K562 (cell line): ENCODE measurements around the gene ZCCHC4. TPM values are rescaled to one million over a fixed set of nuclear protein-coding genes. Genes with fewer than 3 reads are reported as not detected.

Source experiments
- ATAC-seq: fragments of 200-7000 bp; cut with Tn5 transposase; 3 replicates; pipeline ENCODE4 v1.9.1; 2020; ENCODE audit warnings: moderate library complexity
- BruUV-seq: library from RNA; stranded (reverse); fragments of 400-500 nt; replicated peaks from 2 replicates; lab custom pipeline; 2021; lab: Mats Ljungman, UMichigan
- CTCF ChIA-PET: fragments of 300-600 bp; formaldehyde crosslinking; extraction: SDS; loops from one replicate; lab custom pipeline; 2021; ENCODE audit warnings: low intra/inter-chr PET ratio; lab: Yijun Ruan, JAX
- POLR2A ChIA-PET: fragments of 300-600, 350-650 bp; sonication (Branson Sonifier 250); formaldehyde crosslinking; extraction: SDS; loops from one replicate; lab custom pipeline; 2021; ENCODE audit warnings: antibody characterized with exemption, inconsistent platforms; lab: Yijun Ruan, JAX
- DNase-seq, 4 experiments: peaks; one replicate each; pipeline versions ENCODE4 v3.0.0 to v3.0.0-alpha.2; 2011 to 2018; ENCODE audit warnings: low spot score in 3 of 4, mixed read lengths in 3 of 4; ENCODE audit errors: extremely low read depth in 1 of 4
- FAIRE-seq: peaks from 2 replicates; lab custom pipeline; 2011; peaks lifted over from hg19 to GRCh38; lab: Jason Lieb, UNC
- H2AFZ ChIP-seq: 2 replicates; pipeline ENCODE4 v1.6.0; 2011; ENCODE audit warnings: low read depth, low read length, control low read depth, inconsistent platforms
- H3K27ac ChIP-seq: fragments of 200-600 bp; 3 replicates; pipeline ENCODE4 v1.8.0; 2011; ENCODE audit warnings: low read depth, mild to moderate bottlenecking, control low read depth, inconsistent platforms, low read length, moderate library complexity, mixed read lengths; ENCODE audit errors: extremely low read depth
- H3K27me3 ChIP-seq, 2 experiments: fragments of 300-600 bp in 1 of 2; 2 replicates in 1 of 2; 3 replicates in 1 of 2; pipeline versions ENCODE4 v1.6.0 to v1.8.0; 2011; ENCODE audit warnings: inconsistent platforms in 2 of 2, low read length in 2 of 2, mild to moderate bottlenecking in 1 of 2, mixed read lengths in 1 of 2, moderate library complexity in 1 of 2; ENCODE audit not compliant: control insufficient read depth in 2 of 2, insufficient read depth in 2 of 2
- H3K36me3 ChIP-seq: fragments of 300-600 bp; 3 replicates; pipeline ENCODE4 v1.8.0; 2011; ENCODE audit warnings: mild to moderate bottlenecking, low read length, inconsistent platforms; ENCODE audit not compliant: control insufficient read depth, insufficient read depth
- H3K4me1 ChIP-seq, 2 experiments: fragments of 200-600 bp in 1 of 2; replicated peaks in 1 of 2; 2 replicates in 1 of 2; 3 replicates in 1 of 2; pipeline versions ENCODE4 v1.5.1 to v1.8.0; 2011; ENCODE audit warnings: inconsistent platforms in 2 of 2, low read length in 2 of 2, mild to moderate bottlenecking in 1 of 2, mixed read lengths in 1 of 2, moderate library complexity in 1 of 2; ENCODE audit not compliant: control insufficient read depth in 2 of 2, insufficient read depth in 2 of 2
- H3K4me2 ChIP-seq: 2 replicates; pipeline ENCODE4 v1.6.1; 2011; ENCODE audit warnings: low read length, control low read depth, inconsistent platforms, mixed read lengths; ENCODE audit not compliant: insufficient read depth
- H3K4me3 ChIP-seq: fragments of 200-600 bp; sonication (generic), shearing (Covaris generic); 2 replicates; pipeline ENCODE4 v1.5.1; 2016; ENCODE audit warnings: control low read depth, inconsistent platforms
- H3K79me2 ChIP-seq: fragments of 200-600 bp; 3 replicates; pipeline ENCODE4 v1.8.0; 2011; ENCODE audit warnings: low read length, inconsistent platforms; ENCODE audit not compliant: control insufficient read depth, insufficient read depth
- H3K9ac ChIP-seq, 2 experiments: 2 replicates each; pipeline versions ENCODE4 v1.6.0 to v1.6.1; 2011; ENCODE audit warnings: low read depth in 2 of 2, low read length in 2 of 2, control low read depth in 1 of 2, inconsistent platforms in 1 of 2, mild to moderate bottlenecking in 1 of 2, mixed read lengths in 1 of 2; ENCODE audit not compliant: insufficient read depth in 1 of 2
- H3K9me1 ChIP-seq: one replicate; pipeline ENCODE4 v1.6.0; 2011; ENCODE audit warnings: inconsistent platforms, mild to moderate bottlenecking, low read length, moderate library complexity; ENCODE audit not compliant: control insufficient read depth, insufficient read depth
- H3K9me3 ChIP-seq: replicated peaks from 2 replicates; pipeline ENCODE4 v1.5.1; 2011; ENCODE audit warnings: low read depth, low read length, inconsistent platforms; ENCODE audit not compliant: control insufficient read depth, insufficient read depth
- H4K20me1 ChIP-seq: replicated peaks from 2 replicates; pipeline ENCODE4 v1.6.1; 2011; ENCODE audit warnings: low read length, inconsistent platforms, mixed read lengths; ENCODE audit not compliant: control insufficient read depth, insufficient read depth
- KLF6 ChIP-seq: fragments of 250-450 bp; sonication (Bioruptor Pico); IDR thresholded peaks from 2 replicates; pipeline ENCODE4 v1.4.0; 2020; ENCODE audit warnings: mild to moderate bottlenecking, moderate library complexity, borderline replicate concordance
- NEUROD1 ChIP-seq: fragments of 150-350 bp; IDR thresholded peaks from 2 replicates; pipeline ENCODE4 v1.6.1; 2014; ENCODE audit warnings: borderline replicate concordance, low read length, low read depth; ENCODE audit not compliant: partially characterized antibody
- NR3C1 ChIP-seq: sonication (generic); formaldehyde crosslinking; IDR thresholded peaks from 2 replicates; pipeline ENCODE4 v1.8.1; 2022; ENCODE audit warnings: missing genetic modification reagents
- PTTG1 ChIP-seq: fragments of 450-650 bp; IDR thresholded peaks from 2 replicates; pipeline ENCODE4 v1.6.1; 2016; ENCODE audit warnings: low read depth, mild to moderate bottlenecking, missing genetic modification characterization, missing compliant biosample characterization
- RBM25 ChIP-seq: fragments of 200-400 bp; formaldehyde crosslinking; IDR thresholded peaks from 2 replicates; pipeline ENCODE4 v1.6.1; 2018; ENCODE audit warnings: low read length, low read depth, moderate library complexity; ENCODE audit not compliant: severe bottlenecking
- ZNF507 ChIP-seq: conservative IDR thresholded peaks from 2 replicates; pipeline ENCODE4 v1.6.1; 2017; ENCODE audit warnings: missing genetic modification characterization, missing compliant biosample characterization
- WGBS: fragments of 100-300 bp; shearing (Covaris generic); methylation state at CpG from one replicate; pipeline ENCODE4 v1.1.6; 2016; ENCODE audit warnings: low coverage, mixed read lengths; ENCODE audit not compliant: insufficient coverage; ENCODE audit errors: missing lambda C conversion rate; 5-methylcytosine and 5-hydroxymethylcytosine counted together
- in situ Hi-C: fragments of 300-500 bp; cut with MboI; formaldehyde crosslinking; loops from 4 replicates; pipeline ENCODE4 v1.15.0; 2018; ENCODE audit warnings: inconsistent platforms, mixed read lengths
- intact Hi-C: fragments of 100-400 bp; cut with micrococcal nuclease; formaldehyde crosslinking; loops from 2 replicates; pipeline ENCODE4 v1.14.2; 2022
- polyA plus RNA-seq, 8 experiments: library from polyadenylated mRNA; depleted of rRNA in 4 of 8; stranded (reverse) in 5 of 8; unstranded in 3 of 8; fragments of >200 nt; fragmentation: Nextera tagmentation in 2 of 8; fragmentation: Illumina TruSeq in 1 of 8; extraction: Ambion mirVana in 2 of 8; extraction: Trizol in 1 of 8; gene quantifications; 2 replicates each; pipeline versions ENCODE4 v1.2.1 to v1.2.3, GENCODE V29; 2011 to 2014; ENCODE audit warnings: inconsistent platforms in 1 of 8, missing spikeins in 1 of 8
- total RNA-seq, 7 experiments: library from RNA; depleted of rRNA in 6 of 7; stranded (reverse); fragments of >200 nt in 6 of 7; fragmentation: Illumina TruSeq in 2 of 7; extraction: Trizol in 2 of 7; gene quantifications; 2 replicates each; pipeline versions ENCODE4 v1.2.1 to v1.2.3, GENCODE V29; 2011 to 2021; ENCODE audit warnings: low replicate concordance in 1 of 7
- TF ChIP-seq, protein P1 (sequence below), 3 experiments: fragments of 200-800 bp in 1 of 3; fragments of 250-450 bp in 1 of 3; fragments of 450-650 bp in 1 of 3; sonication (Bioruptor Pico) in 1 of 3; sonication (Bioruptor generic) in 1 of 3; formaldehyde crosslinking in 1 of 3; IDR thresholded peaks; 2 replicates each; pipeline versions ENCODE4 v1.6.1 to v1.8.0; 2016 to 2022; ENCODE audit warnings: mild to moderate bottlenecking in 2 of 3, missing genetic modification characterization in 2 of 3, missing compliant biosample characterization in 1 of 3, moderate library complexity in 1 of 3

Gene ZCCHC4
- total and polyA plus RNA-seq, 9 of the 15 experiments (the other 6 are each of a cell fraction or from before 2014, with no cell fraction given), result 5.3 to 26.1 (median 15.2) TPM

DNA sequence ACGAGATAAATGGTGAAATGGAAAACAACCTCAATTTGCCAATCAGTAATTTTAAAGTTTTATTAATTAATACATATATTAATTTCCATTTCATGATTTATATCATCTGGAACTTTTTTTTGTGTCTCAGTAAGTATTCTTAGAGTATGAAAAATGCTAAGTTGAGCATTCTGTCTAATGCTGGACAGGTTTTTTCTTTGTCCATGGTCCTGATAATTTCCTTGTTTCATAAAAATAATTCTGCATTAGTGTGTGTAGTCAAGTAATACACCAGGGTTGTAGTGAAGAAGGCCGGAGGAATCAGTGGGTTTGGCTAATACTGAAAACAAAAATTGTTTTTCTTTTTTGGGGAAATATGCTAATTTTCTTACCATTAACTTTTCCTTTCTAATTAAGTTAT is 74.4 kb downstream of the ZCCHC4 start (continued):
- TF ChIP-seq, protein P1, sequence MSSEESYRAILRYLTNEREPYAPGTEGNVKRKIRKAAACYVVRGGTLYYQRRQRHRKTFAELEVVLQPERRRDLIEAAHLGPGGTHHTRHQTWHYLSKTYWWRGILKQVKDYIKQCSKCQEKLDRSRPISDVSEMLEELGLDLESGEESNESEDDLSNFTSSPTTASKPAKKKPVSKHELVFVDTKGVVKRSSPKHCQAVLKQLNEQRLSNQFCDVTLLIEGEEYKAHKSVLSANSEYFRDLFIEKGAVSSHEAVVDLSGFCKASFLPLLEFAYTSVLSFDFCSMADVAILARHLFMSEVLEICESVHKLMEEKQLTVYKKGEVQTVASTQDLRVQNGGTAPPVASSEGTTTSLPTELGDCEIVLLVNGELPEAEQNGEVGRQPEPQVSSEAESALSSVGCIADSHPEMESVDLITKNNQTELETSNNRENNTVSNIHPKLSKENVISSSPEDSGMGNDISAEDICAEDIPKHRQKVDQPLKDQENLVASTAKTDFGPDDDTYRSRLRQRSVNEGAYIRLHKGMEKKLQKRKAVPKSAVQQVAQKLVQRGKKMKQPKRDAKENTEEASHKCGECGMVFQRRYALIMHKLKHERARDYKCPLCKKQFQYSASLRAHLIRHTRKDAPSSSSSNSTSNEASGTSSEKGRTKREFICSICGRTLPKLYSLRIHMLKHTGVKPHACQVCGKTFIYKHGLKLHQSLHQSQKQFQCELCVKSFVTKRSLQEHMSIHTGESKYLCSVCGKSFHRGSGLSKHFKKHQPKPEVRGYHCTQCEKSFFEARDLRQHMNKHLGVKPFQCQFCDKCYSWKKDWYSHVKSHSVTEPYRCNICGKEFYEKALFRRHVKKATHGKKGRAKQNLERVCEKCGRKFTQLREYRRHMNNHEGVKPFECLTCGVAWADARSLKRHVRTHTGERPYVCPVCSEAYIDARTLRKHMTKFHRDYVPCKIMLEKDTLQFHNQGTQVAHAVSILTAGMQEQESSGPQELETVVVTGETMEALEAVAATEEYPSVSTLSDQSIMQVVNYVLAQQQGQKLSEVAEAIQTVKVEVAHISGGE (CRISPR knock-in tag; IDR thresholded peaks at IDR 0.05), result no peak
- TF ChIP-seq, all 486 proteins: peak for 1

DNA sequence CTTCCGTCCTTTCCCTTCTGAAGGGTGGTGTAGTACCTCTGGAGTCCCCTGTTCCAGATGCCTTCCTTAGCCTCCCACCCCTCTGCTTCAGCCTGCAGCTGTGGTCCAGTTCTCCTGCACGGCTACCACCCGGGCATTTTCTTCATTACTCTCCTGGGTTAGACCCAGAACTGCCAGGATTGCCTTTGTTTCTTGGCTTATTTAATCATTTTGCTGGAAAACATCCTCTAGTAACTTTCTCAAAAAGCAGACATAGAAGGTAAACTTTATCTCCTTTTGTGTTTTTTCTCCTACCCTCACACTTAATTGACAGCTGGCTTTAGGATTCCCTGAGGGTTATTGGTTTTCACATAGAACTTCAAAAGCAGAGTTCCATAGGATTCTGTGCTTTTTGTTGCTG is 84.7 kb downstream of the ZCCHC4 start:
- ChIA-PET CTCF (no interaction called here), POLR2A (no interaction called here)
- Histone ChIP-seq H3K36me3 (peaks cover 82% of the 10 kb centered on the region), H3K27me3 (no peaks in the 10 kb centered on the region), H3K4me2 (no peak overlapping the region), H3K9ac (no peak overlapping the region), H2AFZ (no peak overlapping the region), H4K20me1 (no peaks in the 10 kb centered on the region), H3K27ac (no peak overlapping the region), H3K9me3 (no peaks in the 10 kb centered on the region), H3K9me1 (no peaks in the 10 kb centered on the region), H3K4me1 (no peaks in the 10 kb centered on the region), H3K4me3 (no peak overlapping the region), H3K79me2 (no peaks in the 10 kb centered on the region)
- BruUV-seq, result no TSS peak
- no peak for DNase-seq
- no peak for ATAC-seq
- no peak for FAIRE-seq
- whole genome bisulfite sequencing, result 93% methylated on average over 2 of the region's 3 CpGs
- in situ Hi-C loops, result no loop called here
- intact Hi-C loops, result no loop called here
- peak; percentile 80 for TF ChIP-seq ZNF507
- TF ChIP-seq NR3C1 (CRISPR knock-in tag), result no peak
- TF ChIP-seq NEUROD1, result no peak
- TF ChIP-seq RBM25, result peak; percentile 41
- no peak for TF ChIP-seq KLF6
- TF ChIP-seq PTTG1 (tag), result no peak
